SK-N-SH (cell line): ENCODE data around the gene EVL.

Experiments
- CTCF ChIP-seq: fragments of 200-600 bp; sonication (generic); IDR thresholded peaks from 2 replicates; pipeline ENCODE4 v1.6.1; 2017; ENCODE audit warnings: antibody characterized with exemption, mild to moderate bottlenecking, moderate library complexity
- RAD21 ChIP-seq: IDR thresholded peaks from 2 replicates; pipeline ENCODE4 v1.6.1; 2012; ENCODE audit warnings: mild to moderate bottlenecking, low read length
- REST ChIP-seq: IDR thresholded peaks from 2 replicates; pipeline ENCODE4 v1.6.1; 2012; ENCODE audit warnings: mild to moderate bottlenecking, low read depth, low read length, moderate library complexity
- RXRA ChIP-seq: IDR thresholded peaks from 2 replicates; pipeline ENCODE4 v1.4.0; 2012; ENCODE audit warnings: low read depth, mild to moderate bottlenecking, borderline replicate concordance

GRCh38 chr14:100126401-100126800 lies 61.2 kb downstream of the EVL start:
- TF ChIP-seq CTCF (no peak), RXRA (no peak), RAD21 (no peak), REST (no peak)
